ENCODE data around the gene GADD45A. TPM values are rescaled to one million over a fixed set of nuclear protein-coding genes. Genes with fewer than 3 reads are reported as not detected.

GADD45A gene
- total and polyA plus RNA-seq, 9 of the 15 experiments (the other 6 are each of a cell fraction or from before 2014, with no cell fraction given) = 21.3 to 156 (median 62.1) TPM

DNA sequence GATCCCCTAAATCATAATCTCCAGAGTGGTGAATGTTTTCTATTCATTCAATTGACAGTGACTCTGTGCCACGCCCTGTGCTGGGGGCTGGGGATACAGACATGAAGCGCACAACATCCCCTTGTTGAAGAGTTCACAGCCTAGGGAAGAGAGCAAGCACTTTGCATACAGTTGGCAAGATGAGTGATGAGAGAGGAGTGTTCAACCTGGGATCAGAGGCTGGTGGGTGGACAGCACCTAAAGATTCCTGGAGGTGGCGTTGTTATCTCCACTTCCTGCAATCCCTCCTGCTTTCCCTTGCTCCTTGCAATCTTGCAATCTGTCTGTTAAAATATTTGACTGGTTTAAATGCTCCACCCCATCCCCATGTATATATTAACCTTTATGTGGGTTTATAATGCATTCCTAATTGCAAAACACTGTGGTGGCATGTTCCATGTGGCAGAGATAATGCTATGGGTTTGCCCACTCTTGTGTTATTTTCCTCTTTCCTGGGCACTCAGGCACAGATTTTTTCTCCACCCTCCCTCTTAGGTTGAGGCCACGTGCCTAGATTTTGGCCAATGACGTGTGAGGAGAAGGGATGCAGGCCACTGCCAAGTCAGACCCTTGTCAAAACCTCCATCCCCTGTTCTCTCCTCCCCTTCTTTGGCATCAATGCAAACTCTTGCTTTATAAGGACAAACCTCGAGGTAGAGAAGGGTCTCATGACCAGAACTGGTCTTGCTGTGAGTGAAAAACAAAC is 36.2 kb upstream of the GADD45A start:
- intact Hi-C loops (cut with micrococcal nuclease) (no loop called here), in situ Hi-C loops (cut with MboI) (no loop called here)
- Histone ChIP-seq H2AFZ (ENCODE audit: low read depth, low read length) (no peak overlapping the region), H4K20me1 (replicated peaks; ENCODE audit: control insufficient read depth, insufficient read depth, low read length) (no peaks in the 10 kb centered on the region), H3K27me3 (ENCODE audit: control insufficient read depth in 2 of 2, insufficient read depth in 2 of 2, low read length in 2 of 2) (no peaks in the 10 kb centered on the region), H3K9ac (ENCODE audit: insufficient read depth in 1 of 2, low read depth in 2 of 2, low read length in 2 of 2) (no peak overlapping the region), H3K36me3 (ENCODE audit: control insufficient read depth, insufficient read depth, low read length) (no peaks in the 10 kb centered on the region), H3K4me2 (ENCODE audit: insufficient read depth, low read length) (no peak overlapping the region), H3K9me3 (replicated peaks; ENCODE audit: control insufficient read depth, insufficient read depth, low read depth, low read length) (no peaks in the 10 kb centered on the region), H3K27ac (ENCODE audit: extremely low read depth, low read depth, low read length) (no peak overlapping the region), H3K4me3 (no peak overlapping the region), H3K4me1 (replicated peaks in 1 of 2; ENCODE audit: control insufficient read depth in 2 of 2, insufficient read depth in 2 of 2, low read length in 2 of 2) (peaks cover 19 to 25% of the 10 kb centered on the region in 2 experiments), H3K9me1 (ENCODE audit: control insufficient read depth, insufficient read depth, low read length) (no peaks in the 10 kb centered on the region), H3K79me2 (ENCODE audit: control insufficient read depth, insufficient read depth, low read length) (no peaks in the 10 kb centered on the region)
- 25% methylated on average over 6 of the region's 6 CpGs for WGBS (ENCODE audit: insufficient coverage, low coverage, missing lambda C conversion rate)
- no TSS peak for BruUV-seq (replicated peaks)
- no peak for FAIRE-seq
- DNase-seq (ENCODE audit: extremely low read depth in 1 of 4, low spot score in 3 of 4) = peak; percentile 26 to 39 (median 32)
- POLR2A ChIA-PET = interaction anchor here (1.1 kb wide), 1 partner anchor 46 kb away, joined by 4 read pairs; no protein-coding TSS in a partner anchor
- CTCF ChIA-PET (ENCODE audit: low intra/inter-chr PET ratio) = no interaction called here
- ATAC-seq = peak; percentile 36
- TF ChIP-seq, protein P1, sequence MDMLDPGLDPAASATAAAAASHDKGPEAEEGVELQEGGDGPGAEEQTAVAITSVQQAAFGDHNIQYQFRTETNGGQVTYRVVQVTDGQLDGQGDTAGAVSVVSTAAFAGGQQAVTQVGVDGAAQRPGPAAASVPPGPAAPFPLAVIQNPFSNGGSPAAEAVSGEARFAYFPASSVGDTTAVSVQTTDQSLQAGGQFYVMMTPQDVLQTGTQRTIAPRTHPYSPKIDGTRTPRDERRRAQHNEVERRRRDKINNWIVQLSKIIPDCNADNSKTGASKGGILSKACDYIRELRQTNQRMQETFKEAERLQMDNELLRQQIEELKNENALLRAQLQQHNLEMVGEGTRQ (CRISPR knock-in tag; IDR thresholded peaks at IDR 0.05) = peak; percentile 58
- TF ChIP-seq KAT2B (IDR thresholded peaks at IDR 0.05; ENCODE audit: low read depth, low read length) (no peak), NR2C2 (CRISPR knock-in tag; IDR thresholded peaks at IDR 0.05) (no peak), NR2C2 (tag; IDR thresholded peaks at IDR 0.05) (no peak), NONO (IDR thresholded peaks at IDR 0.05; ENCODE audit: low read depth in 2 of 2, low read length in 1 of 2) (no peak), RCOR1 (IDR thresholded peaks at IDR 0.05; ENCODE audit: borderline replicate concordance in 1 of 2, low read depth in 2 of 2, low read length in 2 of 2) (peak in 1 of 2 experiments; percentile 63; a peak in 1 of 4 replicates), DIDO1 (tag; IDR thresholded peaks at IDR 0.05; ENCODE audit: low read depth) (no peak)
- TF ChIP-seq, protein P2, sequence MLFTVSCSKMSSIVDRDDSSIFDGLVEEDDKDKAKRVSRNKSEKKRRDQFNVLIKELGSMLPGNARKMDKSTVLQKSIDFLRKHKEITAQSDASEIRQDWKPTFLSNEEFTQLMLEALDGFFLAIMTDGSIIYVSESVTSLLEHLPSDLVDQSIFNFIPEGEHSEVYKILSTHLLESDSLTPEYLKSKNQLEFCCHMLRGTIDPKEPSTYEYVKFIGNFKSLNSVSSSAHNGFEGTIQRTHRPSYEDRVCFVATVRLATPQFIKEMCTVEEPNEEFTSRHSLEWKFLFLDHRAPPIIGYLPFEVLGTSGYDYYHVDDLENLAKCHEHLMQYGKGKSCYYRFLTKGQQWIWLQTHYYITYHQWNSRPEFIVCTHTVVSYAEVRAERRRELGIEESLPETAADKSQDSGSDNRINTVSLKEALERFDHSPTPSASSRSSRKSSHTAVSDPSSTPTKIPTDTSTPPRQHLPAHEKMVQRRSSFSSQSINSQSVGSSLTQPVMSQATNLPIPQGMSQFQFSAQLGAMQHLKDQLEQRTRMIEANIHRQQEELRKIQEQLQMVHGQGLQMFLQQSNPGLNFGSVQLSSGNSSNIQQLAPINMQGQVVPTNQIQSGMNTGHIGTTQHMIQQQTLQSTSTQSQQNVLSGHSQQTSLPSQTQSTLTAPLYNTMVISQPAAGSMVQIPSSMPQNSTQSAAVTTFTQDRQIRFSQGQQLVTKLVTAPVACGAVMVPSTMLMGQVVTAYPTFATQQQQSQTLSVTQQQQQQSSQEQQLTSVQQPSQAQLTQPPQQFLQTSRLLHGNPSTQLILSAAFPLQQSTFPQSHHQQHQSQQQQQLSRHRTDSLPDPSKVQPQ (CRISPR knock-in tag; IDR thresholded peaks at IDR 0.05; ENCODE audit: borderline replicate concordance) = no peak
